Urothelium cell line (cell line): Measurements from ENCODE around the gene ADAMTS2.

Source experiments
- DNase-seq: peaks from one replicate; pipeline ENCODE4 v3.0.0; 2011; ENCODE audit warnings: low spot score, mixed read lengths
- FAIRE-seq: peaks from 2 replicates; lab custom pipeline; 2011; peaks lifted over from hg19 to GRCh38; lab: Jason Lieb, UNC

Gene ADAMTS2

DNA sequence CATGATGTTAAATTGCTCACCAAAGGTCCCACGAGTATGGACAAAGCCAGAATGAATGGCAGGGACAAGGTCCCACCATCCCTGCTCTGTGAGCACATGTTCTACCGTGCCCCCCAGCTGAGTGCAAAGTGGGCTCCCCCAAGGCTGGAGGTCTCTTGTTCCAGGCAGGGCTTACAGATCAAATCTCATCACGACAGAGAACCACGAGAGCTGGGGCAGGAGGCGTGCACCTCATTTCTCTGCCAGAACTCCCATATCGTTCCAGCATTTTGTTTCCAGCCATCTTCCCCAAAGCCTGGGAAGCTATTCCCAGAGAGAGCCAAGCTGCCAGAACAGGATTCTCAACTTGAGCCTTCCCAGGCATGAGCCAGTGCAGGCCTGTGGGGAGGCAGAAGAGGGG is 176.6 kb downstream of the ADAMTS2 start:
- DNase-seq (no peak), FAIRE-seq (no peak)

DNA sequence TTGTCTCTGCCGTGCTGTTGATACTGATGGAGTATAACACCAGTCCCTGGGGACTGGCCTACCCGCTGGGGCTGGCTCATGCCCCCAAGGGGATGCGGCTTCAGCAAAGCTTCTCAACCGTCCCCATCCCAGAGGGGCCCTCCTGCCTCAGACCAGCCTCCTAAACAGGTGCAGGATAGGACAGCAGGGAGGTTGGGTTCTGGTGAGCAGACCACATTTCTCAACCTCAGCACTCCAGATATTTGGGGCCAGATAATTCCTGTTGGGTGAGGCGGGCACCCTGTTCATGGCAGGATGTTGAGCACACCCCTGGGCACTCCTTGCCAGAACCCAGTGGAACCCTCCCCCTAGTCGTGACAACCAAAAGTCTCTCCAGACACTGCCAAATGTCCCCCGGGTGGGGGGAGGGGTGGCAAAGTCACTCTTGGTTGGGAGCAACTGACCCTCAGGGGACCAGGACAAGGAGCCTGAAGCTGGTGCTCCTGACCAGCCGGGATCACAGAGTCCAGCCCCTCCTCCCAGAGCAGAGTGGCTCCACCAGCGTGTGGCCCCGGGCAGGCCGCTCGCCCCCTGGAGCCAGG is 177.3 kb downstream of the ADAMTS2 start:
- FAIRE-seq (no peak), DNase-seq (no peak)

DNA sequence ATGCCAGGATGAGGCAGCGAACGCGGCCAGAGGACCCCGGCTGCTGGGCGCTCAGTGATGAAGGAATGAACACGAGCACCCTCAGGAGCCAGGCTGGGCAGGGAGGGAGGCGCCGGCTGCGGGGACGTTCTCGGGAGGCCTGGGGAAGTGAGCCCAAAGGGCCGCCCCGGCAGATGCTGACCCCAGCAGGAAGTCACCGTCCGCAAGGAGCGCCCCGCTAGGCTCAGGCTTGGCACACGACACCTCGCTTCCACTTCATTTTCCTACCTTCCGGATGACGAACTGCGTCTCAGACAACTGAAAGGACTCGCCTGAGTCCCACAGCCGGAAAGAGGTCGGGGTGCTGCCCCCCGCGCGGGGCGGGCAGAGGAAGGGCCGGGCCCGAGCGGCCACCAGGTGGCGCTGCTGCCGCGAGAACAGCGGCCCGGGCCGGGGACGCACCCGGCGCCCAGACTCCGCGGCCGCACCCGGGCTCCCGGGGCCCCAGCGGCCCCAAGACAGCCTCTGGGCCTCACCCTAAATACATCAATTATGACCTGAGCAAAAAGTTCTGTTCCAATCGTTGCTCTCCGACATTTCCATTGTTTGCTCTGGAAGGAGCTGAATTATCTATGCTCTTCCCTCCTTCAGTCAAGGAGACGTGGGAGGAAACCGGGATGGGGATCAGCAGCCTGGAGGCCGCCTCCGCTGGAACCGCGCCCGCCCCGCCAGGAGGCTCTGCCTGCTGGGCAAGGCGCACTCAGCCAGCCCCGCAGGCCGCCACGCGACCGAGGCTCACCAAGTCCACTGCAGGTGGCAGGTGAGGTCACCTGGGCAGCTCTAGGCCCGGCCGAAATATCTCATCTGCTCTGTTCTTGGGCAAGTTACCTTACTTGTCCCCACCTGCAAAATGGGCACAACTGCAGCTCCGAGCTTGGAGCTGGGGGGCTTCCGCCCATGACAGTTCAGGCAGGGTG is 178.1 kb downstream of the ADAMTS2 start:
- FAIRE-seq = no peak

DNA sequence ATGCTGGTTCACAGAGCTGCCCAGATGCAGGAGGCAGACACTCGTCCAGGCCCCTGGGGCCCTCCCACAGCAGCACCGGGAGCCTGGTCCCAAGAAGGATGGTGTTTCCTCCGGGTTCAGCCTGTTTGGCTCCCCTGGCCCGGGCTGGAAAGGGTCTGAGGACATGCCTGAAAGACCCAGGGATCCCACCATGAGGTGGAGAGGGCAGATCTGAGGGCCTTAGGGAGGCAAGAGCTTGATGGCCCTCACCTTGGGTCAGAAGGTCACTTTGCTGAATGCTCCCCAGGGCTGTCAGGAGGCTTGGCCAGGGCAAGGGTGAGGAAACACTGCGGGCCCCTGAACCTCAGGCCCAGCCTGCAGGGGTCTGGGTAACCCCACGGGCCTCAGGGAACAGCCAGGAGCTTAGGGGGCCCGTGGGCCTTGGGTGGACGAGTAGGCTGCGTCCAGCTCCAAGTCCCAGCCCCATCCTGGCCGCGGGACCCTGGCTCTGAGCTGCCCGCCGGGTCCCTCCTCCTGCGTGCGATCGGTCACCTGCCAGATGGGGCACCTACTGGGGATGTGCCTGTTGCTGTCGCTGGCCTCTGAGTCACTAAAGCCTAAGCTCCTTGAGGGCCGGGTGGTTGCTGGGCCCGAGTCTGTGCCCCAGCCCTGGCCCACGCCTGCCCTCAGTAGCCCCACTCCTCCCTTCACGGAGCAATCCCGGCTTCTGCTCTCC is 178.9 kb downstream of the ADAMTS2 start:
- no peak for FAIRE-seq

More for the DNA sequence above, 178.1 kb downstream of the ADAMTS2 start:
- DNase-seq = peak; percentile 76

DNA sequence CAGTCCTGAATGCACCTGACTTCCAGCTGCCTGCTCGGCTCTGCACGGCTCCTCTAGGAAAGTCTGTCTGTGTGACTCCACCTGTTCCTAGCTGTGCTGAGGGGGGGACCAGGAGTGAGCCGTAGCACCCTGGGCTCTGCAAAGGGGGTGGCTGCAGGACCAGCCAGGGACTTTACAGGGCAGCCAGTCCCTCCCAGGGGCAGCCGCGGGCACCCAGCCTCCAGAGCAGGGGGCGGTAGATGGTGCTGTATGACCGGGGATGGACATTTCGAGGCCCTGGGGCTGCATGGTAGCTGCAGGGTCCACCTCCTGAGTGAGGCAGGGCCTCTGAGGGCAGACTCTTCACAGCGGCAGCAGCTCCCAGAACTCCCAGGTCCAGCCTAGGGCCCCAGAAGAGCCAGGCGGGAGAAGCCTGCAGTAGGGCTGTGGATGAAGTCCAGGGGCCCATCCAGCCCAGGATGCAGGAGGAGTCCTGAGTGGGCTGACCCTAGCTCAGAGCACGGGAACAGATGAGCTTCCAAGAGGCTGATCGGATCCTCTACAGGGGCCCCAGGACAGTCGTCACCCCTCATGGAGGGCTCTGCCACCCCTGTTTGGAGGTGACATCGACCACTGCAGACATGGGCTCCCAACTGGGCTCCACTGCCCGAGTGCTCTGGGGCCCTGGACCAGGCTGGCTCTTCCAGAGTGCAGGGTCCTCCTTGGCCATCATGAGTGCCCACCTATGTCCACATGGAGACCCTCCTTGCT is 179.7 kb downstream of the ADAMTS2 start:
- no peak for FAIRE-seq
- DNase-seq = no peak

More for the DNA sequence above, 178.9 kb downstream of the ADAMTS2 start:
- no peak for DNase-seq

DNA sequence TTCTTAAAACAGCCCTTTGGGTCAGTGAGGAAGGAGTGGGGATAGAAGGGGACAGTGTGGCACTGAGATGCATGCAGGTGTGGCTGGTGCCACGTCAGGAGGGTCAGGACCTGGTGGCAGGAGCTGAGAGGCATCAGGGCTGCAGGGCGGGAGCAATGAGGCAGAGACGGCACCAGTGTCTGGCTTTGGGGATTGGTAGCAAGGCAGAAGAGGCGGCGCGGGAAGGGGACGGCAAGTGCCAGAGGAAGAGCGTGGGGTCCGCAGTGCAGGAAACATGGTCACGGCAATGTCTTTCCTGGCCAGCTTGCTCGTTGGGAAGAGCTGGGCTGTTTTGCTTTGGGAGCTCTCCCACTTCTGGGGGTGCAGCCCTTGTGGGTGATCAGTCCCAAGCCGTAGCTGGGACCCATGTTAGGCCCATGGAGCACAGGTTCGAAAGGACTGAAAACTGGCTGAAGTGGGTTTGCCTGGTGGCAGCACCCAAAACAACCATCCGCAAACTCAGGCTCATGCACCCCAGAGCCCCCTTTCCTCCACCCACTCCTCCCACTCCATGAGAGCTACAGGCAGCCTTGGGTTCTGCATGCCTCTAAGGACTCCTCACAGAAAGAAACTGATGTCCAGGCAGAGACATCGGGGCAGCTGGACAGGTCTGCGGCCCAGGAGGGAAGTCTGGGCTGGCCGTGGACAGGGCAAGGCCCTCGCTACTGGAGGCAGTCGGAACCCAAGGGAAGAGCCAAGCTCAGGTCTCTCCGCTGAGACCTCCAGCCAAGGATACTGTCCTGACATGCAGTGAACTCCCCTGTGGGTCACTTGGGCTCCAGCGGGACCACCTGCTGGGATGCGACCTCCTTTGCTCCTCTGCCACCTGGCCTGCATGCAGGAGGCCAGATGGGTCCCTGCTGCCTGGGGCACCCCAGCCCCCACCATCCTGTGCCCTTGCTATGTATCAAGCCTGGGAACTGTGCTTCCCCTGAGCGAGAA is 180.6 kb downstream of the ADAMTS2 start:
- FAIRE-seq (no peak), DNase-seq (no peak)

DNA sequence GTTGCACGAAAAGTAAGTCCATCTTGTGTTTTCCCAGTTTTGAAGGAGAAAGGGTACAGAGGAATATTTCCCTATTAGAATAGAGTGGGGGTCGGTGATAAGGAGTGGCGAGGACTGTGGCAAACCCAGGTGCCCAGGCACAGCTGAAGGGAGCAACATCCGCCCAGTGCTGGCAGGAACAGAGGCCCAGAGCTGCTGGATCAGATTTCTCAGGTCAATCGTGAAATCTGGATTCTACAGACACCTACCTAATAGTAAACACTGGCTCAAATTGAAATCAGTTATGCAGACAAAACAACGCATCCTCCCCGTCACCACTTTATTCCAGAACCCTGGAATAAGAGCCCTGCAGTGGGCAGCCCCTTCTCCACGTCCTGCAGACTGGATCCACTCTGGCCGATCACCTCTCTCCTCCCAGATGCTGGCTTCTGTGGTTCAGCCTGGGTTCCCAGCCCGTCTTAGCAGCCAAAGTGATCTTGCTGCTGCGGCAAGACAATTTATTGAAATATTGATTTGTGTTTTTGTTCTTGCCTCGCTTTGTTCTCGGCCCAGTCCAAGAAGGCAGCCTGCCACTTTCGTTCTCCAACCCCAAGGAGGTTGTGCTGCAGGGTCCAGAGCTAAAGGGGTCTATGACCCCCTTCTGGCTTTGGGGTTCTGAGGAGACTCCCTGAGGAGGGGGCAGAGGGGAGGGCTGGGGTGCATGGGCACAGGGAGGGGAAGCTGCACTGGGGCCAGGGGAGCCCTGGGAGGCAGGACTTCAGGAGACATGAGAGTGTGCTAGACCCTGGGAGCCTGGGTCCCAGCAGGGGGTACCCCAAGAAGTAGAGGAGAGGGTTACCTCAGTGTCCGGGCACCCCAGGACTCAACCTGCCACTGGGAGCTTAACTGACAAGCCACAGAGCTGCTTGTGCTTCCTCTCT is 181.8 kb downstream of the ADAMTS2 start:
- FAIRE-seq (no peak), DNase-seq (no peak)

DNA sequence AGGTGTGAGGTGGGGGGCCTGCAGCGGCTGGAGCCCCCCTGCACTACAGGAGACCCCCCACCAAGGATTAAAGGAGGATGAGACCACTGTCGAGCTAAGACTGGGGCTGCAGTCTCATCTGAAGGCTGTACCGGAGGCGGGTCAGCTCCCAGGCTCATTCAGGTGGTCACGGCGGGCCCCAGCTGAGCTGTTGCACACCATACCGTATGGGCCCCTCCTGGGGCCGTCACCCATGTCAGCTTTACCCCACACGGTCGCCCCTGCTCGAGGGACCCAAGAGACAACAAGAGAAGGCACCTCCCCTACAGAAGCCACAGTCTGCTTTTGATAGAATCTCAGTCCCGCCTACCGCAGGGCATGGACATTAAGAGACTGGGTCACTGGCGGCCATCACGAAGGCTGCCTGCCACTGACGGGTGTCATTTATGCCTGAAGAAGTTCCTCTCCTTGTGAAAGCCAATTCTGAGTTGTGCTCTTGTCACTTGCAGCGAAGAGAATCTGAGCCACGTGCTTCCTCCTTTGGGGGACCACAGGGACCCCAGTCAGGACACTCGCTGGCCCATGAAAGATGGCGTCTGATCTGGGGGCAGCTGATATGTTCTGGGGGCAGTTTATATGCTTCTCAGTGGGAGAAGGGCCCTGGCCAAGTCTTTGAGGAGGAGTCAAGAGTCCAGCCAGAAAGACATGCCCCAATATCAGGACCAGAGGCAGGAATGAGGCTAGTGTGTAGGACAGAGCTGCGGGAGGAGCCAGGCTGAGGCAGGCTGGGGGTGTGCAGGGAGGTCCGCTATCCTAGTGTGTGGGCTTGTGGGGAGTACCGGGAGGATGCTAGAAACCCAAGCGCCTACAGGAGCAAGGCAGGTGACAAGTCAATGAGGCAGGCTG is 182.7 kb downstream of the ADAMTS2 start:
- DNase-seq = no peak
- no peak for FAIRE-seq

DNA sequence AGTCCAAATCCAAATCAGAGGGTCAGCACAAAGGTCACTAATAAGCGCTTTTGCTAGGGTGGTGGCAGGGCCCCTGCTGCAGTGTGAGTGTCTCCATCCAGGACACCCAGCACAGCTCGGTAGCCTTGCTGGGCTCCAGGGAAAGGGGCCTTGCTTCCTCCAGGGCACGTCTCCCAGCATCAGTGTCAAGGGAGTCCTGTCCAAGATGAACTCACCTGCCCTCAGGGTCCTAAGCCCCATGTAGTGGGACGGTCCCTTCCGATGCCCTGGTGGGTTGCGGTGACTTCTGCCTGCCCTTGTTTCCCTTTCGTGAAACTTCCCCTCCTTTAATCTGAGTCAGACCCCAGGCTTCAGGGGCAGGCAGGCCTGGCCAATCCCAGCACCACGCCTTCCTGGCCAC is 183.4 kb downstream of the ADAMTS2 start:
- FAIRE-seq (no peak), DNase-seq (no peak)

DNA sequence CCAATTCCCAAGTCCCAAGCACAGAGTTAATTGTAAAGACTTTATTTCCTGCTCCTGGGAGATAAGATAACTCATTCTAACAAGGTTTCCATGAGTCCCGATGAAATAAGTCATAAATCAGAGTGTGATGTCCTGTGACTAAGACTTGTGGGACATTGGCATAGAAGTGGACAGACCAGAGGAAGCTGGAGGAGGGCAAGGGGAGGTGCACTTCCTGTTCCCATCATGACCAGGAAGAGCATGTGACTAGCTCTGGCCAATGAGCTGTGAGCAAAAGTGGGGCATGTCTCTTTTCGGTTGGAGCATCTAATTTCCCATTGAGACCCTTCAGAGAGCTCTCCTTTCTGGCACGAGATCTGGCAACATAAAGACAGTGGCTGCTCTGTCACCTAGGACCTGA is 184.7 kb downstream of the ADAMTS2 start:
- DNase-seq = no peak

DNA sequence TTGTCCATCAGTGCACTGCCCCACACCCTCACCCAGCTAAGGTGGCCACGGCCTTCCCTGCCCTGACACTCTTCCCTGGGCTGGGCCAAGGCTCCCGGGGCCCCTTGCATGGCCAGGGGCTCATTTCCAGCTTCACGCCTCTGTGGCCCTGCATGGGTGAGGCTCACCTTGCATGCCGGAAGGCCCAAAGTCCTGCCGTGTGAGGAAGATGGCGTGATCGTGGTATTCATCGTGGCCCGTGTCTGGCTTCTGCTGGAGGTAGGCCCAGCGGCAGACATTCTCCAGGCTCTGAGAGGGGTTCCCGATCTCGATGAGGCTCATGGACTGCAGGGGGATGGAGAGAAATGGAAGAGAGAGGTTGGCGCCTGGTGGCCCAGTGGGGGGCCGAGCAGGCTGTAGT is 186.7 kb downstream of the ADAMTS2 start:
- FAIRE-seq (no peak), DNase-seq (no peak)

More for the DNA sequence above, 184.7 kb downstream of the ADAMTS2 start:
- no peak for FAIRE-seq

DNA sequence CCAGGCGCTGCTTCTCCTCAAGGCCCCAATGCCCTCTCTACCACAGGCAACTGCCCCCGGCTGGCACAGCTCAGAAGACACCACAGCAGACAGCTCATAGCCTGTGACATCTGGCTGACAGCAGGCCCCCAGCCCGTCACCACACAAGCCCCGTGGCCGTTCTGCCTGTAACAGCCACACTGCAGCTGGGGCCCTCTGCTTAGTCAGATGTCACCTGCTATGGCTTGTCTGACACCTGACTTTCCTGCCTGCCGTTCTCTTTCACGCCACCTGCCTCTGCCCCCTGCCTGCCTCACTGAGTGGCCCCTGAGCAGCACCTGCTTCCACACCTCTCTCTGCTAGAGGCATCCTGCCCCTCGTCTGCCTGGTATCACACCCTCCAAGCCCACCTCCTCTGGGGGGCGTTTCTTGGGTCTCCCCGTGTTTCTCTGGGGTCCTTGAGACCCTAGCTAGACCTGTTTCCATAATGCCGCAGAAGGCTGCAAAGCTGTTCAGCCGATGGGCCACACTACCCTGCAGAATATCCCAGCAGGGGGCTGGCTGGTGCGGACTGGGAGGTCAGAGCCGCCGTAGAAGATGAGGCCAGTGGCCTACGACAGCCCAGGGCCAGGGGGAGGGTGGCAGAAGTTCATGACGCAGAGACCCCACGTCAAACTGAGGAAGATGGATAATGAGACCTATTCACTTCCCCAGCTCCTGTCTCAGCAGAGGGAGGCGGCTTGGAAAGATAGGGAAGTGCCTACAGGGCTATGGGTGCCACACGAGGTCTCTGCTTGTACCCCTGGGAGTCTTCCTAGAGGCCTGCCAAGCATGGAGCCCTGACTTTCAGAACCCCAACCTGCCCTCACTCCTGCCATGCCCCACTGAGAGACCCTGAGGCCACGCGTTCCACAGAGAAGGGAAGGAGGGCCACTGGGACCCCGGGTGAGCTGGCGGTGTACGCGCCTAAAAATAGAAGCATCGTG is 190.0 kb downstream of the ADAMTS2 start:
- FAIRE-seq = no peak
- no peak for DNase-seq

DNA sequence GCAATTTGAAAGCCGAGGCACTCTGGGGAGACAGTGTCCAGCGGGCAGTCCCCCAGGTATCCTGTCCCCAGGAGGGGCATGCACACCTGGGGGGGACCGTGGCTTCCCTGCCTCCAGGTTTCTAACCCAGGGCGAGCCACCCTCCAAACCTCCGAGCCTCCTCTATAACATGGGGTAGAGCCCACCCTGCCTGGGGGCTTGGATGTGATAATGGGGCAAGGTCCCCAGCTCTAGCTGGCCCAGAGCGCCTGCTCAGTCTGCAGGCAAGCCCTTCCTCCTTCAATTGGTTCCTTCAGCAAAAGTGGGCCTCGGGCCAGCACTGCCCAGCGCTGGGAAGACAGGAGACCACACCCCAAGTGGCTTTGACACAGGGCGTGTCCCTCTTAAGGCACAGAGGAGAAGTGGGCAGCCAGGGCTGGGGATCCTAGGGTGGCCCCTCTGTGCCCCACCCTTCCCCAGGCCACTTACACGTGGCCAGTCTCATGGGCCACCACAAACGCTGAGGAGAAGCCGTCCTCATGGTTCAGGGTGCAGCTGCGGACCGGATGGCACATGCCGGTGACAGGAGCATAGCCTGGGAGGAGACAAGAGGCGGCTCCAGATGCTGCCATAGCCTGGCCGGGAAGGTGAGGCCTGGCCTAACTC is 190.8 kb downstream of the ADAMTS2 start:
- DNase-seq = no peak
- FAIRE-seq = no peak

DNA sequence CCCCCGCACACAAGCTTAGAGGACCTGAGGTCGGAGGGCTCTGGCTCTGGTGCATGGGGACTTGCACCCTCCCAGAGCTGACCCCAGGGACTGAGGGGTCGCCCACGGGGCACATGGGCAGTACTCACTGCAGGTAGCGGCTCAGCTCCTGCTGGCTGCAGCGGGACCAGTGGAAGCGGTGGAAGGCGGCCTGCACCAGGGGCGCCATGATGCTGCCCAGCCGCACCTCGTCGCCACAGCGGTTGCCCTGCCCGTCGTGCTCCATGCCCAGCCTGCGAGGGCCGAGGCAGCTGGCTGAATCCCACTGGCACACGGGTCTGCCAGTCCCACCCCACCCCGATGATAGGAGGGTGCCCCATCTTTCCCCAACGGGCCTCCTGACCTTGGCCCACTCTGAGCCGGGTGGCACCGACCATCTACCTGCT is 191.3 kb downstream of the ADAMTS2 start:
- FAIRE-seq (no peak), DNase-seq (no peak)

DNA sequence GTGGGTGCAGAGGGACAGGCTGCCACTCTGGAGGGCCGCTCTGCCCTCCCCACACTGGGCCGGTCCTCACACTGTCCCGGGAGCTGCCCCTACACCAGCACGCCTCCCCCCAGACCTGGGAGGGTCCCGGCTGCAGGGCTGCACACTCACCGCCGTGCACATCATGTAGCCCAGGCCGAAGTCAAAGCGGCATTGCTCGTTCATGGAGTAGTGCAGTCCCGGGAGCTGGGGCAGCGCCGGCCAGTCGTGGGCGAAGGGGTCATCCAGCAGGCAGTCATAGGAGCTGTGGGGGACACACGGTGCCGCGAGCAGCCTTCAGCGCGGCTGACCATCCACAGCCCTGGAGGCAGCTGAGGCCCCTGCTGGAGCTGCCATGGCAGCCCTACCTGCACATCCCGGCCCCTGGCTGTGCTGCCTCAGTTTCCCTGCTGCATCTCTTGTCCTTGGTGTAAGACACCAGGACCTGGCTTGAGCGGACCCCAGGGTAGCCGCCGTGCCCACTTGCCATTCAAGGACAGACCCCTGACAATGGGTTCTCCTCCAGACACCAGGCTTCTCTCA is 191.8 kb downstream of the ADAMTS2 start:
- no peak for DNase-seq
- FAIRE-seq = no peak

DNA sequence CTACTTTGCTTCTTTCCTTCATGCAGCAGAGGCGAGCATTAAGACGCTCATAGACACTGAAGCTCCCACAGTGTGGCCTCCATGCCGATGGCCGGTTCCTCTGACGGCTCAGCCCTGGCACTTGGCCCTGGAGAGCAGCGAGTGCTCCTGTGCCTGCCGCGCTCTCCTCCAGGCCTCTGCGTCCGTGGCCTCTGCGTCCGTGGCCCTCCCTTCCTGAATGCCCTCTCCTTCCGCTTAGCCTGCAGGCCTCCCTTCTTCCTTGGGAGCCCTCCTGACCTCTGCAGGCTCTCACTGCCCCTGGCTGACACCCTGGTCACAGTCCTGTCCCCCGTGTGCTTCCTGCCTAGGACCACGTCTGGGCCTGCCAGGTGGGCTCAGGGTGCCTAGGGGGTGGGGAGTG is 192.3 kb downstream of the ADAMTS2 start:
- DNase-seq = no peak
- FAIRE-seq = no peak
